Iris pigment epithelial cell (primary cell): Measurements from ENCODE around the gene FOXL2.

ENCODE experiments used
- DNase-seq: peaks from one replicate; pipeline ENCODE4 v3.0.0-alpha.2; 2011; ENCODE audit warnings: low read depth

FOXL2 gene

DNA sequence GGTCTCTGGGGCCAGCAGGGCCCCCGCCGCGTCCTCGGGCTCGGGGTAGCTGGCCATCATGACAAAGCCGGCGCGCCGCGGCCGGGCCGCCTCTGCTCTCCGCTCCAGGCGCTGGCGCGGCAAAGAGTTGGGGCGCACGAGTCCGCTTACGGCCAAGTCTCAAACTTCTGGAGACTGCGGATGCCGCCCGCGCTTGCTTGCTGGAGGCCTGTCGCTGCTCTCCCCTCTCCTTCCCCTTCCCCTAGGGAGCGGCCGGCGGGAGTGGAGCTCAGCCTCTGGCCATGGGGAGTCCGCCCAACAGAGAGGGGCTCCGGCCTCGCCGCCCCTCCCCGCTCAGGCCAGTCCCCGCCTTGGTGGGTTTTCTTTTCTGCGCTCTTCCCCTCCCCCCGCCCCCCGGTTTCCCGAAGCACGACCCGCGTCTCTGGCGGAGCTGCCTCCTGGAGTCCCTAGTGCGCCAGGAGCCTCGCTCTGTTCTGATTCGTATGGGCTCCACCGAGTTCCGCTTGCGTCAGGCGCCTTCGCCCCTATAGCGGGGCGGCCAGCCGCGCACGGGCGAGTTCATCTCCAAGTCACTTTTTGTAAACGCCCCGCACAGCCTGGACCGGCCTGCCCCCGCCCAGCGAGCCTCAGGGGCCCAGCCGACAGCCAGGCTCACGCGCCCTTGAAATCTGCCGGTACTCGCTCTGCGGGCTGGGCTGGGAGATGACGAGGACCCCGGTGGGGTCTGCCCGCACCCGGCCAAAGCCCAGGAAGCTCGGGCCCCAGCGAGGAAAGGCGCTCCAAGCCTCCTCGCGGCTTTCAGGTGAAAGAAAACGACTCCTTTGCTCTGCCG, at the start of gene FOXL2, which contains the start of gene FOXL2NB:
Gene FOXL2 (minus strand): TSS at position 475 of the 832 bp plus-strand sequence. CDS start 415 bp downstream, at position 60.
Gene FOXL2NB (plus strand): TSS at position 555 of the 832 bp plus-strand sequence. CDS start 148 bp downstream, at position 703.
- DNase-seq = peak; percentile 66

DNA sequence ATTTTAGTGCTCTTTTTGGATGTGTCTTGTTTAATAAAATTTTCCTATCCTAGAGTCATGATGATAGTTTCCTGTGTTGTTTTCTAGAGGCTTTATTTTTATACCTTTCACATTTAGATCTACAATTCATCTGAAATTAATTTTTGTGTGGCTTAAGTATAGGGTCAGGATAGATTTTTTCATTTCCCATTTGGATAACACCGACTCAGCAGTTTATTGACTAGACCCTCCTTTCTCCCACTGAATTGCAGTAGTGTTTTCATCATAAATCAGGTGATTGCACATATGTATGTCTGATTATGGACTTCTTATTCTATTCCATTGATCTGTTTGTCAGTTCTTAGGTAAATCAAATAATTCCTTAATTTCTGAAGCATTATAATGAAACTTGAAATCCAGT, 48.8 kb upstream of the FOXL2 start:
- no peak for DNase-seq

DNA sequence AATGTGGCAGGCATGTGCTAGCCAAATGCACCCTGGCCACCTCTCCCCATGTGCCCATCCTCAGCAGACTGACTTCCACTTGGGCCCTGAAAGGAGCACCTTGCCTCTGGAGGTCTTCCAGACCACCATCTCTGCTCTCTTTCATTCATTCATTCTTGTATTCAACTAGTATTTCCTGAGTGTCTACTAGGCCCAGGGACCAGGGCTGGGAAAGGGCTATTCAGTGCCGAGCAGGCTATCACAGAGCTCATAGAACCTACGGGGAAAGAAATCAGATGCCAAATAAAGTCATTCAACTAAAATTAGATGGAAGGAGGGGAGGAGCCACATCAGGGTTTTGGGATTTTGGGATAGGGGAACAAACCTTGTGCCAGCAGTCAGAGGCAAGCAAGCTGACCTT, 40.2 kb upstream of the FOXL2 start:
- no peak for DNase-seq

DNA sequence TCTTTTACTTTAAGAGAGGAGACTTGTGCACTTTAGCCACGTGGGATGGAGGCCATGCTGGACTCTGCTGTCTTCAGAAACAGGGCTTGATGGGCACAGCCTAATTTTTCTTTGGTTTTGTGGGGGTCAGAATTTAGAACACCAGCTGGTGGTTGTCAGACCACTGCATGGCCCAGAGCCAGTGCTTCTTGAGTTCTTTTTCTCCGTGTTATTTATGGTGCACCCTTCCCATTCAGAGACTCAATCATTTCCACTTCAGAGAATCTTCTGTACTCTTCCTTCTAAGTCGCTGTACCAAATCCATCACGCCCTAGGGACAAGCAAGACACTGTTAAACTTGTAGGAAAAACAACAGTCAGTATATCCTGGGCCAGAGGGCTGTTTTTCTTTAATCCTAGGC, 39.0 kb upstream of the FOXL2 start:
- DNase-seq = no peak

DNA sequence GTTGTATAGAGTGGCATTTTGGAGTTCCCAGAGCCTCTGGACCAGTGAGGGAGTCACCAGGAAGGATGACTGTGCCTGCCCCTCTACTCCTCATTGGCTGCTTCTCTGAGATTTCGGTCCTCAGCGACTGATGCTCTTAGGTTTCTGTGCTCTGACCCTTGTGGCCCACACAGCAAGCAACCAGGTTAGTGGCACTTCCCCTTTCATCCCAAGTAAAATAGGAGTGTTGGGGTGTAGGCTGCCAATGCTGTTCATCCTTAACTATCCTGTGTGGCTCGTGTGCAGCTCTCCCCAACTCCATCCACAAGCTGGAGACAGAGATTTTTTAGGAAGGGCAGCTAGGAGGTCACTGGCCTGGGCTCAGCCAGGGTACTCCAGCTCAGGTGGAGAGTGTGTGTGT, 37.9 kb upstream of the FOXL2 start:
- no peak for DNase-seq

DNA sequence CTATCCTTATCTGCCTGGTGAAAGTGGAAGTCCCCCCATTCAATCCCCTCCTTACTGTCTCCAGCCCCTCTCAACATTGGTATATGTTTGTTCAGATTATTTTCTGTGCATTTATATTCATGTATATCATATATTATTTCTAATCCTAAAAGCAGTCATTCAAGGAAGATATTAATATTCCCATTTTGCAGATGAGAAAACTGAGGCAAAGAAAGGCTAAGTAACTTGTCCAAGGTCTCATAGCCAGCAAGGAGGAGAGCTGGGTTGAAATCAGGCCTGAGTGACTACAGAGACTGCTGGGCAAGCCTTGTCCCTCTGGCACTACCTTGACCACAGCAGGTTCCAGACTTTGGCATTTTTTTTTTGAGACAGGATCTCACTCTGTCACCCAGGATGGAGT, 29.1 kb upstream of the FOXL2 start:
- DNase-seq = no peak

DNA sequence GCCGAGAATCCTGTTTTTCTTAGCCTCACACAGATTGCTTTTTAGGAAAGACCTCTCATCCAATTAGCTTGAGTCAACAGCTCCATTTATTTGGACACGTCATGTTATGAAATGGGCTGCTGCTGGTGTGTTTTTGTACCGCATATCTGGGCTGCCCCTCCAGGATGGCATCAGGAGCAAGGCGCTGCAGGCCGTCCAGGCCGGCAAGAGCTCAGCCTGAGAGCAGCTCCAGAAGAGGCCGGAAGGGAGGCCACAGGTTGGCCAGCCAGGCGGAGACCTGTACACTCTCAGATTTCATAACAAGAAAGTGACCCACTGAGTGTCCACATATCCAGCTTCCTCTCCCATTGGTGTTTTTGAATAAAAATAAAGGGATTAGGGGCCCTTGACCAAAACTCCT, 28.4 kb upstream of the FOXL2 start:
- no peak for DNase-seq

DNA sequence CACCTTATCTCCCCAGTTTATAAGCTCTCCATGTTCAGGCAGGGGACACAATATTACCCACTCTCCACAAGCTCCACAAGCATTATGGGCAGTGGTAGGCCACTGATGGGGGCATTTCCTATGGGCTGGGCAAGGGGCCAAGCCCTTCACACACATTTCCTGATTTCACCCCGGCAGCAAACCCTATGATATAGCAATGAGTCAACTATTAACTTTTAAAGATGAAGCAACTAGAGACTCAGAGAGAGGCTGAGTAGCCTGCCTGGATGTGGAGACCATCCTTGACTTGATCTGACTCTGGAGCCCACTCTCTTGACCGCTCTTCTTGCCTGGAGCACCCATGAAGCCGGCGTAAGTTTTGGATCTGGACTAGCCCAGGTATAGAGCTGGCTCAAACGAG, 27.5 kb upstream of the FOXL2 start:
- peak; percentile 38 for DNase-seq

DNA sequence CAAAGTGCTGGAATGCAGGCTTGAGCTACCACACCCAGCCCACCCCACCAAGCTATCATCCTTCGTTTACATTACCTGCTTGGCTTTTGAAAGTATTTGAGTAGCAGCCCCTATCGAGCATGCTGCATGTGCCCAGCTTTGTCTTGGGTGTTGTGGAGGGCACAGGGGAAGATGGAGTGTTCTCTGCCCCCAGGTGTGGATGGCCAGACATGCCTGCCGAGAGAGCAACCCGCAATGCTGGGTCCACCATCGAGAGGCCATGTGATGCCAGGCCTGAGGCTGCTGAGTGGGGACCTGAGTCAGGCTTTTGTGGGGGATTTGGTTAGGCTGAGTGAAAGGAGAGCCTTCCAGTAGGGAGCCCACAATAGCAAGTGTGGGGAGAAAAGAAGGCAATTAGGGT, 26.0 kb upstream of the FOXL2 start:
- no peak for DNase-seq

DNA sequence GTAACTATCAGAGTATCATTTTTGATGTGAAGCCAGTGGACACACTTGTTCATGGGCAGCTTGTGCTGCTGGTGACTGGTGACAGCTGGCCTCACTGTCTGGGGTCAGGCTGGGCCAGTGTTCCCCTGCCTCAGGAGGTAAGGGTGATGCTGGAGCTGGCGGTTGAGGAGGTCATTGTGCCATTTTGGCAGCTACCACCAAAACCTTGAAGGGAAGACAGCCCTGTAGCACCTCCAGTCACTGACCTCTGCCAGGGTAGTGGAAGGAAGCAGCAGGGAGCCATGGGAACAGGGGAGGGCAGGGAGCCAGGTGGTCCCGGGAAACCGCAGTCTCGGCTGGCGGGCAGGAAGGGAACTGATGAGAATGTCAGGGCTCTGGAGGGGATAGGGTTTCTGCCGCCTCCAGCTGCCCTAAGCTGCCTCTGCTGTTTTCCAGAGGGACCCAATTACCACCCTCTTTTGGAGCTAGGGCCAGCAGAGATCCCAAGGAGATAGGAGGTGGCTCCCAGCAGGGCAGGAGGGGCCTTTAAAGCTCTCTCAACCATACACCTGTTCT, 24.9 kb upstream of the FOXL2 start:
- no peak for DNase-seq

DNA sequence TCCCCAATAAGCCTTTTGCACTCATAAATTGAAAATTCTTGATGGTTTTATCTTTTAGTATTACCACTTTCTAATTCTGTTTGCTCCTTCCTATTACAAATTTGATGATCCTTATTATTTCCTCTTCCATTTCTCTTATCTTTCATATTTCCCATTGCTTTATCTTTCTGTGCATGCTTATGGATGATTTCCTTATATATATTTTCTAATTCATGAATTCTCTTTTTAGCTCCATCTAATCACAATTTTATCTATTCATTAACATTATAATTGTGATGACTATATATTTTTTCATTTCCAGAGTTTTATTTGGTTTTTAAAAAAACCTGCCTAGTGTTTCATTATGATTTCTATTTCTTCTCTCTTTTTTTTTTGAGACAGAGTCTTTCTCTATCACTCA, 18.0 kb upstream of the FOXL2 start:
- DNase-seq = no peak

DNA sequence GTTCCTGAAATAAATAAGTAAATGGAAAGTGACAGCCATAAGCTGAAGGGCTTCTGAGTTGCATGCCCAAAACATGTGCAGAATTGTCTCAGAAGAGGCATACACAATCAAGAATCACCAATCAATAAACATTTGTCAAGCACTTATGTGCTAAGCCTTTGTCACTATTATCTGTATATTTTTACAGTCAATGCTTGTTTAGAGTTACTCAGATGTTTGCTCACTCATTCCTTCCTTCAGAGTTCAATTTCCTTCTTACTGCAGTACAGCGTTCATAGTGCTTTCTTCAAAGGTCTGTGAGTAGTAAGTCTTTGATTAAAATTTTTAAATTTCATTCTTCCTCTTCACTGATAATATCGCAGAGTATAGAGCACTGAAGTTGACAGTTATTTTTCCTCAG, 17.3 kb upstream of the FOXL2 start:
- DNase-seq = no peak

DNA sequence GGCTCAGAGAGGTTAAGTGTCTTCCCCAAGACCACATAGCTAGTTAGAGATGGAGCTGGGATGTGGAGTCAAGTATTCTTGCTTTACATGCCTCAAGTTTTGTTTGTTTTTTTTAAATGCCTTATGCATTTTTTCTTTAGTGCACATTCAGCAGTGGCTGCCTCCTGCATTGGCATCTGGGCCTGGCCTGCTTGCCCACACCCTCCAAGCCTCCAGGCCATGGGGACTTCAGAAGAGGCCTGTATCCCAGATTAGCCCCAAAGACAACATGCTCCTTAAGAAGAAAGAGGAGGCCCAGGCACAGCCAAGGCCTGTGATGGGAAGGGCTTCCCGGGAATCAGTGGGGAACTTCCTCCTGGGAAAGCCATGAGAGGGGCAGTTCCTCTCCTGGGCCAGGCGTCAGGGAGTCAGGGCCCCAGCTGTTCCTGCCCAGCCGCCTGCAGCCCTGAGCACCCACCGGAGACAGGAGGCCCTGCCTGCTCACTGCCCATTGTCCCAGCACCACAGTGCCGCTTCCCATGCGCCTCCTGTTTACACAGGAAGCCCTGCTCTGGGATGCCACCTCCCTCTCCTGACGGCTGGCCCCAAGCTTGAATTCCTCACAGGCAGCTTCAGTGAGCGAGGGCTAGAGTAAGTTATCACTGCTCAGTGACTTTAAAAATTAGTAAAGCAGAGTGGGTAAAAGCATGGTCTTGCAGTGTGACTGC, 16.1 kb upstream of the FOXL2 start:
- DNase-seq = no peak

DNA sequence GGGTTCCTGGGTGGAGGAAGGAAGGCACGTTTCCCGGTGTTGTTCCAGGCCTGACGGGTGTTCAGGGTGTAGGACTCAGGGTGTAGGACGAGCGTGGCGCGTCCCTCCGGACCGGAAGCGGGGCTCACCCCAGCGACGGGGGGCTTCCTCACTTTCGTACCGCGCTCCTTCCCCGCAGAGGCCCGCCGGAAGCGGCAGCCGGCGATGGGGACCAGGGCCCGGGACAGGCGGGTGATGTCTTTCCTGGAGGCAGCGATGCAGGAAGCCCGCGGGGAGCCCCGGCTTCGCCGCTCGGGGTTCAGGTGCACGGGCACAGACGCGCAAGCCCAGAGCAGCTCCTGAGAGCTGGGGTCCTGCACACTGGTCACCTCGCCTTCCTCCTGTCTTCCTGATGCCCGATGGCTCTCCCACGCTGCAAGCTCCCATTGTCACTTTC, 13.5 kb upstream of the FOXL2 start:
- no peak for DNase-seq

DNA sequence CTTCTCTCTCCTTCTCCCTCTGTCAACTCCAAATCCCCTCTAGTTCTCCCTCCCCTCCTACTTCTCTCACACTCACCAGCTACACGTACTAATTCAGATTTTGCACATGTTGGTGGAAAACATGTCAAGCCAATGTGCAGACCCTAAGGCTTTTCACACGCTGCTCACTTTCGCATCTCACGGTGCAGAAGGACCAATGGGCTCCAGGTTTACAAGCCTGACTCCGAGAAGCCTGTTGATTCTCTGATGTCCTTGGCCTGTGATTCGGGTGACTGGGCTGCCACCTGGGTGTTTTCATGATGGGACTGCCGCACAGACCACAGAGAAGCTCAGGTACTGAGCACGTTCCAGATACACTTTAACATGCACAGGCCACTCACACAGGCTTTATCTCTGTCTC, 3.8 kb upstream of the FOXL2 start:
- no peak for DNase-seq

DNA sequence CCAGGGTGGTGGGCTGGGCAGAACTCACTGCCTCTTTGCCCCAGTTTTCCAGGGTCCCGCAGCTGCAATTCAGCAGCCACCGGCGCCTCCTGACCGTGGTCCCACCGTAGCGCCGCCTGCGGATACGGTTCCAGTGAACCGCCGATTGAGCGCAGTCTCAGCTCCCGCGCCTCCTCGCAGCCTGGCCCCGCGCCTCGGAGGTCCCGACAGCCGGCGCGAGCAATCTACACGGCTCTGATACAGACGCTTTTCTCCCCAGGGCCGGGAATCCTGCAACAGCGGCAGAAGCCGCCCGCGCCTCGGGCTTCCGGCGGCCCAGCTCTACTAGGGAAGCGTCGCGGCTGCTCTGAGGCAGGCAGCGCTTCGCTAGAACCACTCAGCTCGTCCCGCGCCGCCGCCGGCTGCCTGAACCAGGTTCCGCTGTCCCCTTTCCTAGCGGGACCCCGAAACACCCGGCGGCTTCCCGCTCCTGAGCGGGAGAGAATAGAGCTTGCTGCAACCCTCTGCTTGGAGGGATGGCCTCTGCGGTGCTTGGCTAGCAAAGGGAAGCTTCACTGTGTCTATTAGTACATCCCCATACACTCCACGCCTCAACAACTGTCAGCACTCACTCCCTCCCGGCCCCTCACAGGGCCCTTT, 3.2 kb upstream of the FOXL2 start:
- peak; percentile 42 for DNase-seq

DNA sequence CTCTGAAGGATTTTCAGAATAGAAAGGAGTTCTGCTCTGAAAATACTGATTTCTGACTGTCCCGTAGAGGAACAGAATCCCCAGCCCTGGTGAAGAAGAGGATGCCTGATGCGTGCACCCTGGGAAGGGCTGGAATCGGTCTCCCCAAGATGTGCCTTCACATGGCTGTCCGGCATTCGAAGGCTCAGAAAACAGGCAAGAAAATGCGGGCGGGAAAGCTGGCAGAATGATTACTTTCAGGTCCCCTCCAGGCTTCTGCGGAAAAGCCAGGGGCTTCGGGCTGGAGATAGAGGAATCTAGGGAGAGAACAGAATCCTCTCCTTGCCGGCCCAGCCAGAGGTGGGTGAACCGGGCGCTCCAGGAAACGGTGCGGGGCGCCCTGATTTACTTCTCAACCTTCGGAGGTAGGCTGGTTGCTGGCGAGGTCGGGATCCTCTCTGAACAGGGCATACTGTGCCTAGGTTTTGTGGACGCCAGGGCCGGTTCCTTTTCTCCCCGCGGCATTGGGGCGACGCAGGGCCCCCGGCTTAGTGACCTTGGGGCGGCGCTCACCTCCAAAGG, 2.6 kb upstream of the FOXL2 start:
- no peak for DNase-seq

DNA sequence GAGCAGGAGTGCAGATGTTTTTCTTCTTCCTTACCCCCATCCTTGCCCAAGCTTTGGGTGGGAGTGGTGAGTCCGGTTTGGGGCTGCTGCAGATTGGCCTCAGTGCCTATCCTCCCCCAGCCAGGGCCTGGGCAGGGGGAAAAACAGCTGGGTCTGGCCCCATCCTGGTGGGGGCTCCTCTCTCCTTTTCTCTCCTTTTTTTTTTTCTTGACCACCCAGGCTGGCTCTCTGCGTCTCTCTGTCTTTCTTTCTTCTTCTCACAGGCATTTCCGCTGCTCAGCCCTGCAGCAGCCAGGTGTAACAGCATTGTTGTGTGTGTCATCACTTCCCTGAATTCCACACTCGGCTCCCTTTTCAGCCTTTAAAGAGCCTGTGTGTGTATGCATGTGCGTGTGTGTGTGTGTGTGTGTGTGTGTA, 2.1 kb upstream of the FOXL2 start:
- no peak for DNase-seq

DNA sequence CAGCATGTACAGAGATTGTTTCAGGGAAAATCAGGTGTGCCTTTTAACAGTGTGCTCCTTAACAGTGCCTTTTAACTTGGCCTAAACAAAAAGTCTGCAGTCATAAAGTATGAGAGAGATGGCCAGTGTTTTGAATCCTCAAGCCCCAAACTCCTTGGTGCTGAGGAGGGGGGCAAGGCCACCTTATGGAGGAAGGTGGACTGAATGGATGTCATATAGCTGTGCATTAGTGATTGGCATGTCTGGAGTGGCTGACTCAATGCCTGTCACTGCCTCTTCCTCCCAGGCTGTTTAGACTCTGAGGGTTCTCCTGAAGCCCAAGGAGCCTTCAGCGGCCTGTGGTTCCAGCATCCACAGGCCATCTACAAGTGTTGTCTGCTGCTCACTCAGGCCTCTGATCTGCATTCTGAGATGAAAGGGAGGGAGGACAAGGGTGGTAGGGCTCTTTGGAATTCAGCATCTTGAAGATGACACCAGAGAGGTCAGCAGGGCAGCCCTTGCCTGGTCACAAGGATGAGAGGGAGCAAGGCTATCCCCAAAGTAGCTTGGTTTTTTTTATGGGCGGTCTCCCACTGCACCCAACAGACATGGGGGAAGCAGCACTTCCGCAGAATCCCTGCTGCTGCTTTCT, 1.5 kb upstream of the FOXL2 start:
- no peak for DNase-seq

DNA sequence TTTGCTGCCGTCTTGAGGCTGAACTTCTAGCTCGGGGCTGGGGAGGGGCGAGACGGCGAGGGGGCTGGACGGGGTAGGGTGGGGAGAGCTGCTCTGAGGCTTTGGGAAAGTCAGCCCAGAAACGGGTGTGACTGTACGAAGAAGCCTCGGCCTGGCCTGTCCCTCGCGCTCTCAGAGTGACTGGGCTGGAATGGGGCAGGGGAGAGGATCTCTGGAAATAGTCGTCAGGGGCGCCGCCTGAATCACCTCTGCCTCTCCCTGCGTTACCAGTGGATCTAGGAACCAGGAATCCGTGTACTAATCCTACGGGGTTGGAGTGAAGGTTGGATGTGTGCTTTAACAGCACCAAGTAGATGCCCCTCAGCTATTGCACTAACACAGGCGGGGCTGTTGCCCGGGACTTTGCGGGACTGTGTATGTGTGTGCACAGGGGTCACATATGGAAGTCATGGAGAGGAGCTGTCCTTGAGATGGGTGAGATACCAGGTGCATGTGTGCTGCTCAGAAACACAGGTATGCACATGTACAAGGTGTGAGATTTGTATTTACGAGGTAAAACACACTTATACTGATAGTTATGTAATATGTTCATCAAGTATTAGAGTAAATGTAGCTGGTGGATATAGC, 671 bp upstream of the FOXL2 start:
- no peak for DNase-seq
